SK-N-SH (cell line): Measurements from ENCODE around the gene WDR90.

Experiments used
- CTCF ChIP-seq: fragments of 200-600 bp; sonication (generic); IDR thresholded peaks from 2 replicates; pipeline ENCODE4 v1.6.1; 2017; ENCODE audit warnings: antibody characterized with exemption, mild to moderate bottlenecking, moderate library complexity
- EP300 ChIP-seq, 2 experiments: IDR thresholded peaks; 2 replicates each; pipeline versions ENCODE4 v1.4.0 to v1.6.1; 2012; ENCODE audit warnings: borderline replicate concordance in 1 of 2, low read depth in 1 of 2, low read length in 1 of 2
- EZH2phosphoT487 ChIP-seq: fragments of 200-600 bp; sonication (generic); IDR thresholded peaks from 2 replicates; pipeline ENCODE4 v1.6.1; 2017; ENCODE audit warnings: low read depth, mixed run types, mild to moderate bottlenecking, antibody characterized with exemption, moderate library complexity, borderline replicate concordance
- GABPA ChIP-seq: IDR thresholded peaks from 2 replicates; pipeline ENCODE4 v1.4.0; 2012; ENCODE audit warnings: low read depth, mild to moderate bottlenecking
- MAX ChIP-seq: IDR thresholded peaks from 2 replicates; pipeline ENCODE4 v1.4.0; 2012; ENCODE audit warnings: low read depth
- POLR2AphosphoS5 ChIP-seq: IDR thresholded peaks from 2 replicates; pipeline ENCODE4 v1.6.1; 2012; ENCODE audit warnings: low read depth, low read length
- RCOR1 ChIP-seq: fragments of 150-350 bp; IDR thresholded peaks from 2 replicates; pipeline ENCODE4 v1.6.1; 2017; ENCODE audit warnings: antibody characterized with exemption, low read length
- USF1 ChIP-seq: IDR thresholded peaks from 2 replicates; pipeline ENCODE4 v1.4.0; 2012; ENCODE audit warnings: low read depth, borderline replicate concordance
- YY1 ChIP-seq: IDR thresholded peaks from 2 replicates; pipeline ENCODE4 v1.4.0; 2012; ENCODE audit warnings: low read depth, mild to moderate bottlenecking

DNA sequence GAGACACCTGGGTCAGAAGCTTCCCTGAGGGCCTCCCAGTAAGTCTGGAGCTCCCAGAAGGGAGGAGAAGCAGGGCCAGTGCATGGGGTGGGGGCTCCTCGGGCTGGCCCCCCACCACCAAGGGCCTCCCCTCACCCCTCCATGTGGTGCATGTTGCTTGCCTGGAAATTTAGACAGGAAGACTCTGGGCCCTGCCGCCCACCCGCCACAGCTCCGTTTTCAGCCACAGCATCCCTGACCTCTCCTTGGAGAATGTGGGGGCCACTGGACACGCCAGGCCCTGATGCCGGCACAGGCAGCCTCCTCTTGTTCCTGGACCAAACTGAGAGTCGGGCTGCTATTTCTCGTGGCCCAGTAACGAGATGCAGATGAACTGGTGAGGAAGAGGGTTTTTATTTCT, 10.3 kb upstream of the WDR90 start:
- TF ChIP-seq MAX = no peak
- TF ChIP-seq CTCF = no peak
- TF ChIP-seq POLR2AphosphoS5 = no peak
- TF ChIP-seq YY1 = no peak
- no peak for TF ChIP-seq RCOR1
- no peak for TF ChIP-seq EZH2phosphoT487
- no peak for TF ChIP-seq USF1
- no peak for TF ChIP-seq EP300 (IDR thresholded peaks at IDR 0.05; ENCODE audit: borderline replicate concordance in 1 of 2, low read depth in 1 of 2, low read length in 1 of 2)
- no peak for TF ChIP-seq GABPA
